Stimulated activated CD4-positive, alpha-beta T cell treated with anti-CD3 and anti-CD28 coated beads, Interleukin-12 subunit alpha, Interleukin-12 subunit beta, amount 100 ng/mL, for 4 hours (primary cell): Measurements from ENCODE around the gene GPAT3.
A peak's percentile ranks its signal among the peaks of the same experiment; 100 is the strongest.
"Not testable (repeated sequence)": the region's sequence is repeated elsewhere in the genome, so short reads cannot be mapped to it uniquely, and the experiment has no call there.

Experiments
- DNase-seq: peaks from one replicate; pipeline ENCODE4 v3.0.0-alpha.2; 2020

GPAT3 gene

DNA sequence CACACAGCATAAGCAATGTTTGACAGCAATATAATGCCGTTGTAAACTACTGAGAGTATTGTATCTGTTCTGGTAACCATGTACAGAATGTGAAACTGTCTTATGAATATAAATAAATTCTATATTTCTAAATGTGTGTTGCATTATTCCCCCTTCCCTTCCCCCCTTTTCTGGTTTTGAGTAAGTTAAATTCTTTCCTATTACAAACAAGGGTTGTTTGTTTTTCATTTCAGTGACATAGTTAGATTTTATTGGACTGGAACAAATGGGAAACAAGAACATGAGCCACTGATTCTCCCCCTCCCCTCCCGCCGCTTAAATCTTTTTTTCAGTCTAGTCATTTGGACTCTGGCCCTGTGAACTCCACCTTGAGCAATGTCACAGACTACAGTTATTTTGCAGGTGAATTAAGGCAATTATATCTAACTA lies 69.8 kb downstream of the GPAT3 start:
- DNase-seq: no peak

DNA sequence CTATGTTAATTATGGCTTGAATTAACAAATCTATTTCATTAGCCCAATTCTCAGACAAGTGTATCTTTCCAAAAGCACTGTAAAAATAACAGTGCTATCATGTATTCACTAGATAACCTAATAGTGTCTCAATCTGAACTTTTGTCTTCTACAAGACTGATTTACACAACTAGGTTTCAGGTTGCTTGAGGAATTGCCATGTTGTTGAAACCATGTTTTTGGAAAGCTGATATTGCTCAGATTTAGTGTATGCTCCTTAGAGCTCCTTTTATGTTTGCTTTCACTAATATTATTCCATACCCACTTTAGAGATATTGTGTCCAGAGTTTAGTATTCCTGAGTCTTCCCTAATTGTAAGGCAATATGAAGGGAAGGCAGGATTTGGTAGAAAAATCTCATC lies 70.6 kb downstream of the GPAT3 start:
- no peak for DNase-seq

DNA sequence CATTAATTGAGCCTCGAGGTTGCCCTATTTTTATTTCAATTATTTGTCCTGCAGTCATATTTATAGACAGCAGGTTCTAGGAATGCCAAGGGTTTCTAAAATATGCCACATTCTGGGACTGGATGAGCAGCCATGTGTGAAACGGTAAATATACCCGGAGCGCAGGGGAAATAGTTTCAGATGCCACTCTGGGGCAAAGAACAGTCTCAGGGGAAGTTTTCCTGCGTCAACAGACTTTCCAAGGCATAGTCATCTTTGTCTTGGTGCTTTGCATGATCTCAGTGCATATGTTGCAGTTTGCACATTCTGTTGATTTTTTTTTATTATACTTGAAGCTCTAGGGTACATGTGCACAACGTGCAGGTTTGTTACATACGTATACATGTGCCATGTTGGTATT lies 71.0 kb downstream of the GPAT3 start:
- DNase-seq: no peak

DNA sequence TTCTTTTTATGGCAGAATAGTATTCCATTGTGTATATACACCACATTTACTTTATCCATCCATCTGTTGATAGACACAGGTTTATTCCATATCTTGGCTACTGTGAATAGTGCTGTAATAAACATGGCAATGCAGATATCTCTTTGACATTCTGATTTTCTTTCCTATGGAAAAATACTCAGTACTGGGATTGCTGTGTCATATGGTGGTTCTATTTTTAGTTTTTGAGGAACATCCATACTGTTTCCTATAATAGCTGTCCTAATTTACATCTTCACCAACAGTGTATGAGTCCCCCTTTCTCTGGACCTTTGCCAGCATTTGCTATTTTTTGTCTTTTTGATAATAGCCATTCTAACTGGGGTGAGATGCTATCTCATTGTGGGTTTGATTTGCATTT lies 73.5 kb downstream of the GPAT3 start:
- no peak for DNase-seq

DNA sequence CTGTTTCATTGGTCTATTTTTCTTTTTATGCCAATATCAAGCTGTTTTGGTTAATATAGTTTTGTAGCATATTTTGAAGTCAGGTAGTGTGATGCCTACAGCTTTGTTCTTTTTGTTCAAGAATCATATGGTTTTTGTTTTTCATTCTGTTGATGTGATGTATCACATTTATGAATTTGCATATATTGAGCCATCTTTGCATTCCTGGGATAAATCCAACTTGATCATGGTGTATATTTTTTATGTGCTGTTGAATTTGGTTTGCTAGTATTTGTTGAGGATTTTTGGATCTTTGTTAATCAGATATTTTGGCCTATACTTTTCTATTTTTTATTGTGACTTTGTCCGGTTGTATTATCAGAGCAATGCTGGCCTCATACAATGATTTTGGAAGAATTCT lies 74.8 kb downstream of the GPAT3 start:
- DNase-seq: no peak

DNA sequence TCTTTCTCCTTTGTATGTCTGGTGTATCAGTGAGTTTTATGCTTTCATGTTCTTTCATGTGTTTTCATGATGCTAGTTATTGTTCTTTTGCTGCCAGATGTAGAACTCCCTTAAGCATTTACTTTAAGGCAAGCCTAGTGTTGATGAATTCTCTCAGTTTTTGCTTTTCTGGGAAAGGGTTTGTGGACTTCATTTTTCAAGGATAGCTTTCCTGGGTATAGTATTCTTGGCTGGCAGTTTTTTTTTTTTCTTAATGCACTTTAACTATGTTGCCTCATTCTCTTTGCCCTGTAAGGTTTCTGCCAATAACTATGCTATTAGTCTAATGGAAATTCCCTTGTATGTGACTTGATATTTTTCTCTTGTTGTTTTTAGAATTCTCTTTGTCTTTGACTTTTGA lies 77.1 kb downstream of the GPAT3 start:
- DNase-seq: no peak

DNA sequence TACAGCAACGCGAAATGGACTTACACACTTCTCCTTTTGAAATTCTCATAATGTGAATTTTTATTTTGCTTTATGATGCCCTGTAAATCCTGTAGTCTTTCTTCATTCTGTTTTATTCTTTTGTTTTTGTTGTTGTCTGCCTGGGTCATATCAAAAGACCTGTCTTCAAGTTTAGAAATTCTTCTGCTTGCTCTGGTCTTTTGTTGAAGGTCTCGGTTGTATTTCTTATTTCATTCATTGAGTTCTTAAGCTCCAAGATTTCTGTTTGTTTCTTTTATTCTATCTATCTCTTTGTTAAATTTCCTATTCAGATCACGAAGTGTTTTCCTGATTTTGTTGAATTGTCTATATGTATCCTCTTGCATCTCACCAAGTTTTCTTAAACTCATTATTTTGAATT lies 78.1 kb downstream of the GPAT3 start:
- DNase-seq: no peak

DNA sequence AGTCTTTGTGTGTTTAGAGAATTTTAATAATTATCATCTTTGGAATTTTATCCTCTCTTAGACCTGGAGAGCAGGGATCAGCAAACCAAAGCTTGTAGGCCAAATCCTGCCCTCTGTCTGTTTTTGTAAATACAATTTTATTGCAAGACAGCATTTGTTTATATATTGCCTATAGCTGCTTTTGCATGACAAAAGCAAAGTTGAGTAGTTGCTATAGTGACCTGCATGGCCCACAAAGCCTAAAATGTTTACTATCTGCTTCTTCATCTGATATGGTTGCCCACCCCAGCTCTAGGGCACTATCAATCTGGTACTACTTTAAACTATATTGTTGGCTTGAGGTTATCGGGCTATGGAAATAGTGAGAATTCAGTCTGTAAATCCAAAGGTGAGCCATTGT lies 80.3 kb downstream of the GPAT3 start:
- DNase-seq: no peak

DNA sequence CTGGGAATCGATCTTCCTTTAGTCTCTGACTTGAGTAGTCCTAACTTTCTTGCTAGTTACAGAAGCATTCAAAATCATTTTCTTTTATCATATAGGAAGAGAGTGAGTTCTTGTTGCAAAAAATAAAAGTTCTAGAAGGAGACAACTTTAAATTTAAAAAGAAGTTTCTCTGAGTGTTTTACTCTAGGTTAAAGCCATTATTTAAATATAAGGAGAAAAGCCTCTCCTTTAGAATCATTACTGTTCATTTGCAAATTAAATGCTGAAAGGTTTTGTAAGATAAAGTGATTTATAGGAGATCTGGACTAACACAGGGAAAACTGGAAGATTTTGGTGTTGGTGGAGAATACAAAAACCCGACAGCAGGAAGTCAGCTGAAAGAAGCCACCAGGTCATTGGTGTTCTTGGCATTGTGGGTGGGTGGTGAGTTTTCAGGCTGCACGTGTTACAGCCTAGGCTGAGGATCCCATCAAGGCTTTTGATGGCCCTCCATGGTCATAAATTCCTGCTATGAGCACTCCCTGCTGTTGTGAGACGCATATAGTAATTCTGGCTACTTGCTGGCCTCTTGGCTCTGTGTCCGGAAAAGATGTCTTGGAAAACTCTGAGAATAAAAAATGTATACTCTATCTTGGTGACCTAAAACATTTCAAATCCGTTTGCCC lies 81.6 kb downstream of the GPAT3 start:
- DNase-seq: no peak

DNA sequence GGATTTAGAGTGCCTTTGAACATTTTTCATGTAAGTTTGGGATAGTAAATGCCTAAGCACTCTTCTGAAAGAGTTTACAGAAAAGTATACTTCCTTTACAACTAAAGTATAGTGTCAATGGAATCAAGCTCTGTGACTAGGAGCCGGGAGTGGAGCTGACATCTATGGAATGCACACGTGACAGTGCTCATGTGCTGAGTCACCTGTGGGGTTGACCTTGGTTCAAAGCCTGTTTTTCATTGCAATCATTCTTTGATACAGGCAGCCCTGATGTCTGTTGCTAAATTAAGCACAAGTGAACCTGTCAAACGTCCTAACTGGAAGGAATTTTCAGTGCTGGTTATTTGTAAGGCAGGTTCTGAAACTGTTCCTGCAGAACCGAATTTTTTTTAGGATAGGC lies 82.5 kb downstream of the GPAT3 start:
- DNase-seq: no peak

DNA sequence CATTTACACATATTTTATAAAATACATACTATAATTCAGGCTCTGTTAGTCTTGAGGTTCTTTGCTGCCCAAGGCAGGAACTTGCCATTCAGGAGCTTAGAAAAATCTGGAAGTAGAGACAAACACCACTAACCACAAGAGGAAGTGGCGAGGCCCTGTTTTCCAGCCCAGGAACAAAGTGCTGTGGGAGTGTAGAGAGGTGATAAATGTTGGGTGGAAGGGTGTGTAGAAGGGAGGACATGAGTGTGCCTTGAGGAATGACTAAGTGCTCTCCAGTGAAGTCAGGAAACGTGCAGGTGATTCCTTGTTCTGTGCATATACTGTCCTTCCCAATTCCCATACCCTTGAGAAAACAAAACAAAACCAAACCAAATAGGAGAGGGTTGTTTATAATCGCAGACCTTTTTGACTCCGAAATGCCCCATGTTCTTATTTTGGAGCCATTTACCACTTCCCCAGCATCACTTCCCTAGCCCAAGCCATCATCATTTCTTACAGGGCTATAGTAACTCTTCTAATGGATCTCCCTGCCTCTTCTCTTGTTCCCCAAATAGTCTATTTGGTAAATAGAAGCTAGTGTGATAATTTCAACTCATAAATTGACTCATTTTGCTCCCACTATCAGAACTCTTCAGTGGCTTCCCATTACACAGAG lies 83.2 kb downstream of the GPAT3 start:
- DNase-seq: no peak

DNA sequence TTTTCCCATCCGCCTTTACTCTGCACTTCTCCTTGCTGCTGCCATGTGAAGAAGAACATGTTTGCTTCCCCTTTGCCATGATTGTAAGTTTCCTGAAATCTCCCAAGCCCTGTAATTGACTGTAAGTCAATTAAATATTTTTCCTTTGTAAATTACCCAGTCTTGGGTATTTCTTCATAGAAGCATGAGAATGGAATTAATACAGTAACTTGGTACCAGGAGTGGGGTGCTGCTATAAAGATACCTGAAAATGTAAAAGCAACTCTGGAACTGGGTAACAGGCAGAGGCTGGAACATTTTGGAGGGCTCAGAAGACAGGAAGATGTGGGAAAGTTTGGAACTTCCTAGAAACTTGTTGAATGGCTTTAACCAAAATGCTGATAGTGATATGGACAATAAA lies 86.2 kb downstream of the GPAT3 start:
- not testable (repeated sequence) for DNase-seq

DNA sequence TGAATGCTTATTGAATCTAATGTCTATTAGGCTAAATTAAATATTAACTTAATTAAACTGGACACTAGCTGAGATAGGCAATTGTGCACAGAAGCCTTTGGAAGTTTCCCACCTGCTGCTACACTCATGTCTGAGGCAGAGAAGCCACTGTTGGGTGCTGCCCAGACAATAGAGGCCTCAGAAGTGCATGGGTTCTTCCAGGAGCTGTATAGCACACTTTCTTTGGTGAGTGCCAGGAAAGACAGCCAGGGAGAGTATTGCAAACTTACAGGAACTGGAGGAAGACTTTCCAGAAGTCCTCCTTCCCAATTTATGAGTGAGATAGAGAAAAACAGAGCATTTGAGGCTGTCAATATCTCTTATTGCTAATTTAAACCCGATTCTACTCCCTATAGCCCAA lies 89.9 kb downstream of the GPAT3 start:
- no peak for DNase-seq

DNA sequence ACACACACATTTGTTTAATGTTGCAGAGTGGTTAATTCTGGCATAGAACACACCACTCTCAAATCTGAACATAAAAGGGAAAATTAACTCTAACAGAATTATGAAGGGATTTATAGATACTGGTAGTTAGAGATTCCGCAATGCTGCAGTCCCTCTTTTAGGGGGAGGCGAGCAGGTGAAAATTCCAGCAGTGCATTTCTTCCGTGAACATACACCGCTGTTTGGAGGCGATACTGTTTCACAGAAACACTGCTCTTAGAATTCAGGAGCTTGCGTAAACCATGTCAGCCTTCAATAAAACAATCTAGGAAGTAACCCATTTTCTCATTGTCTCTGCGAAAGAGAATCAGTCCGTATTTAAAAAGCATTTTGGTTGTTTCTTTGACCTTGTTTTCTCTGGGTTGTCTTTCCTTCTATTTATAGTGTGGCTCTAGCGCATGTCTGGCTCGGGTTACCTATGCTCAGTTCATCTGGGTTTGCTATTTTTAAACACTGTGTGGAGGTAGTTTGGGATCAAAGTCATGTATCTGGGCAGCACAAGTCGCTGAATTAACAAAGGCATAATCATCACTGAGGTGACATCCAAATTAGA lies 90.4 kb downstream of the GPAT3 start:
- no peak for DNase-seq

DNA sequence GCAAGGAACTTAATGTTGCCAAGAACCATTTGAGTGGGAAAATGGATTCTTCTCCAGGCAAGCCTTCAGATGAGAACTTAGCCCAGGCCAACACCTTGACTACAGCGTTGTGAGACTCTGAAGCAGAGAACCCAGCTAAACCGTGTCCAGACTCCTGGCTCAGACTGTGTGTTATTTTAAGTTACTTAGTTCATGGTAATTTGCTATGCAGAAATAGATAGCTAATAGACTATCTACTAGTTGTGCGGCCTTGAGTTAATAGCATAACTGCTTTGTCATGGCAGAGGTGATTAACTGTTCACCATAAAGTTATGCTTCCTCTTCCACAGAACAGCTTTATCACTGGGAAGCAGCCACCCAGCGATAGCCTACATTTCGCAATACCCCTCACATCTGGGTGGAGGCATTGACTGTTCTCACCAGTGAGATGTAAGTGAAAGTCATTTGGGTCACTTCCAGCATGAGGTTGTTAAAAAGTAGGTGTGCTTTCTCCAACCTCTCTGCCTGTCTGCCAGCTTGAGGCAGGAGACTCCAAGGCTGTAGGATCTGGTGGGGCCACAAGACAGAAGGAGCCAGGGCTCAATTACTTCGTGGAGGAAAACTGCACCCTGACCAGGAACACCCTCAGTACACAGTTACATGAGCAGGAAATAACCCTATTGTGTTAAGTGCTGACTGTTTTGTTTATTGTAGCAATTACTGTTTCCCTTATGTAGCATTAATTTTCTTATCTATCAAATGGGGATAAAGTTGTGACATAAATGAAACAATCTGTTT lies 94.2 kb downstream of the GPAT3 start:
- no peak for DNase-seq

DNA sequence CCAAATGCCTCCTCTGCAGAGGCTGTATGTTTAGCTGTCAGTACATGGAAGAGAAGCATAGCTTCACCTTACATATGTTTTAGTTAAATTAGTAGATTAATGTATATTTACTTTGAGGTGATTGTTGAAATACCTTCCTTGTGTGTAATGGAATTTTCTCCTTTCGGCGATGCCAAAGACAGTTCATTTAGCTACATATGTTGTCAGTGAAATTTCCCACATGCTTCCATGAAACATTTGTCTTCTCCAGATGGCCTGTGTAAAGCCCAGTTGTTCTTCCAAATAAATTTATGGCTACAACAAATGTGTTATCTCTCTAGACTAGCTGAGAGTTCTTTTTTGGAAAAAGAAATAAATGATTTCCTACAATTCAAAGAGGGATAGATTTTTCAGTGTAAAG lies 95.2 kb downstream of the GPAT3 start:
- DNase-seq: no peak

DNA sequence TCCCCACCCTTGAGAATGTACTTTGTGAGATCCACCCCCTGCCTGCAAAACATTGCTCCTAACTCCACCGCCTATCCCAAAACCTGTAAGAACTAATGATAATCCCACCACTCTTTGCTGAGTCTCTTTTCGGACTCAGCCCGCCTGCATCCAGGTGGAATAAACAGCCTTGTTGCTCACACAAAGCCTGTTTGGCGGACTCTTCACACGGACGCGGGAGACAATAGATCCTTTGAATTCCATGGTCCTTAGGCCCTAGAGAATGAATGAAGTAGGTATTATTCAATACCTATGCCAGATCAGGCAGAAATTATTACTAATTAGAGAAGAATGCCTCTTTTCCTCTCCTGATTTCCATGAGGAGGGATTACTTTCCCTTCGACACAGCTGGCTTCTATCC lies 101.0 kb downstream of the GPAT3 start:
- DNase-seq: no peak

DNA sequence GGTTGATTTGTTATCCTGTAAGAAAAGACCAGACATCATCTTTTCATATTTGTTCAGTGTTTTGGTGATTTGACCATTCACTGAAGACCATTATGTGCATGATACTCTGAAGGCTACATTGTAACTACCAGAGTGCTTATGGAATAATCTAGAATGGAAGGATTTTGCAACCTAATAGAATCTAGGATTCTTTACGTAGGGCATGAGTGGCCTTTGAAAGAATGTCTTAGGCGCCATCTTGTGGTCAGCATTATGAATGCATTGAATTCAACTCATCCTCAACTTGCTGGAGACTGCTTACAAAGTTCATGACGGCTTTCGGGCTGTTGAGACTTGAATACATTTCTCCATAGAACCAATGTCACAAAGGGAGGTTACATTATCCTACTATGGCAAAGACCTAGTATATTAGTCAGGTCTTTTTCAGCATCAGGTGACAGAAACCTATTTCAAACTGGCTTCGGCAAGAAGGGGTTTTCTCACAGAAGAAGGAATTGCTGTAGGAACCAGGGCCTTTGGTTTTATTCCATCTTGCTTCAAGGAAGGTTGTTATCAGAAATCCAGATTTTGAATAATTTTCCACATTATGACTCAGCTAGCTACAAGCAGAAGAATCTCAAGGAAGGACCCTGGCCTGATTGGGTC lies 104.1 kb downstream of the GPAT3 start:
- DNase-seq: peak; percentile 11

DNA sequence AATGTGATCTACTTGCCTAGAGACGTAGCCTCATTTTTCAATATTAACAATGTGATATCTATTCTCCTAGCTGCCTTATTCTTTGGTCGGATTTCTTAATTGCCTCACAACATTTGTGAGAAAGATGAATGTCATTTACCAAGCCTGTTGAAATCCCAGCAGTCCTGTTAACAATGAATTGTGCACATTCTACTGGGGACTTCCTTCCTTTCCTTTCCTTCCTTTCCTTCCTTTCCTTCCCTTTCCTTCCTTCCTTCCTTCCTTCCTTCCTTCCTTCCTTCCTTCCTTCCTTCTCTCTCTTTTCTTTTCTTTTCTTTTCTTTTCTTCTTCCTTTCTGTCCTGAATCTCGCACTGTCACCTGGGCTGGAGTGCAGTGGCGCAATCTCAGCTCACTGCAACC lies 107.1 kb downstream of the GPAT3 start:
- no peak for DNase-seq

DNA sequence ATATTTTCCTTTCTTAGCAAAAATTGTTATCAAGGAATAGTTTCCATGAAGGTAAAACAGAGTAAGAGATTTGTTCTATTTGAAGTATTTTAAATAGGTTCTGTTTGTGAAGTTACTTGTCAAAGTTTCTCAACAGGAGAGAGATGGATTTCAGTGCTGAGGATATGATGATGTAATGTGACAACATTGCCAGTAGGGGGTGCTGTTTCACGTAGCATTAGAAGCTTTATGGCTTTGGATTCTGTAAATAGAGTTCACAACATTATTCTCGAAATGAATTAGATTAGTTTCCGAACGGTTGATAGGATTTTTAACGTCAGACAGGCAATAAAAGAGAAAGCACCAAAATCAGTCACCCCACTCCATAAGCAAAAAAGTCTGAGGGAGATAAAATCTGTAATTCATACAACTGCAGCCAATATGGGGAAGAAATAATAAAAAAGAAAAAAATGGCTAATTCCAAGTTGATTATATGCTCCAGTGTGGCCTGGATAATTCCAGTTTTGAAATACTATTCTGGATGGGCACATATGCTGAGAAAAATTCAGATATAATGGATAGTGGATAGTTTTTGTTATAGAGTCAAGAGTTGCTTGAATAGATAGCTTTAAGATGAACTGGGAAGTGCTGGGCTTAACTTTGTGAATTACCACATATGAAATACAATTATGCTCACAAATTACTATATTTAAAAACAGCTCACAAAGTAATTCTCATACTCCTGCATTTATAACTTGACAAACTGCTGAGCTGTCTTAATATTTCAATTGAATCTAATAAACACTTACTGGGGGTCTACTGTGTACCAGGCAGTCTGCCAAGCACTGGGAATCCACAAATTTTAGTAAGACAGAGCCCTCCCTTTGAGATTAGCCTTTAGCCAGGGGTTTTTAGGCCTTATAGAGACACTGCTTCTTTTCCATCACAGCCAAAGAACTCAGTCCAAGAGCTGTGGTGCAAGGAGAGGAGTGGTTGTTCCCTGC lies 109.1 kb downstream of the GPAT3 start:
- DNase-seq: no peak

DNA sequence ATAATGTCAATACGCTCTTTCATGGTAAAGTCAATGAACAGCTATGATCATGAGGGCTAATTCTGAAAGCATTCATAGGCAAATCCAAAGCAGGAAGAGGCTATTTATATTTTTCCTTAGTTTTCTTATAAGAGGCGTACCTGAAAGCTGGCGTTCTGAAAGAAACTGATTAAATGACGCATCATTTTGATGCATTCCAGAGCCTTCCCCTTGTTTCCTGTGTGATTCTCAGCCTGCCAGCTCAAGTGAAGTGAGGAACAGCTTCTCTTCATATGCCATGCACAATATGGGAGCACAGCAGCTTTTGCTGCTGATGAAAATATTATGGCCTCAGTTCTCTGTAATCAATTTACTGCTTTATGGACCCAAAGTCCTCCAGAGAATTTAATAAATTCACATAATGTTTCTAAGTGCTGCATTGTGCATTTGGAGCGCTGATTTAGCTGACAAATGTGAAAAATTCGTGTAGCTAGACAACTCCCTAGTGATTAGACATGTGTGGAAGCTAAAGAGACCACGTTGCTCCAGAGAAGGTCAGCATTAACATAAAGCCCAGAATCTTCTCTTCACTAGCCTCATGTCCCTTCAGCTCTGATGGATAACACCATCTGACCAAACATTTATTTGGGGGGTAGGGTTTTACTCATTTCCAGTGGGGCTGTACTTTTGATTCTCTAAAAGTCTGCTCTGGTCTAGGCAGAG lies 110.8 kb downstream of the GPAT3 start:
- DNase-seq: no peak
